Measurements from ENCODE around the gene IPO11. TPM values are rescaled to one million over a fixed set of nuclear protein-coding genes. Genes with fewer than 3 reads are reported as not detected.
"Not testable (repeated sequence)": the region's sequence is repeated elsewhere in the genome, so short reads cannot be mapped to it uniquely, and the experiment has no call there.

Gene IPO11
- total RNA-seq, 1 experiment from 2014 or later, result 38.4 TPM

DNA sequence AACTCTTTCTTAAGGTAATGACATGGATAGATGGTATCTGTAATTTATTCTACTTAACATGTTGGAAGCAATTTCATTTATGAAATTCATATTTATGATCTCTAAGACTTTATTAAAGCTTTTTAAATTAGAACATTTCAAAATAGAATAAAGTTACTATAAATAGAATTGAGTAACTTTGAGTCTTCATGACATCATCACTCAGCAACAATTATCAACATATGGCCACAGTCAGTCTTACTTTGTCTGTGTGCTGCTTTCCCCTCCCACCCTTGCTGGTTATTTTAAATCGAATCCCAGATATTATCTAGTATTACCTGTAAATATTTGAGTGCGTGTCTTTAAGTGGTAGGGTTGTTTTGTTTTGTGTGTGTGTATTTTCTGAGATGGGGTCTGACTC, 65.2 kb downstream of the IPO11 start:
- Histone ChIP-seq H3K9me3 (replicated peaks) (peaks cover 5% of the 10 kb centered on the region; the same call in 1 of the 2 replicates), H3K27ac (no peak overlapping the region; the same call in 1 of the 2 replicates), H3K36me3 (peaks cover 26% of the 10 kb centered on the region), H3K4me3 (no peak overlapping the region), H3K4me1 (peaks cover 4% of the 10 kb centered on the region; the same call in 1 of the 2 replicates), H3K27me3 (no peaks in the 10 kb centered on the region)
- DNase-seq, result no peak

DNA sequence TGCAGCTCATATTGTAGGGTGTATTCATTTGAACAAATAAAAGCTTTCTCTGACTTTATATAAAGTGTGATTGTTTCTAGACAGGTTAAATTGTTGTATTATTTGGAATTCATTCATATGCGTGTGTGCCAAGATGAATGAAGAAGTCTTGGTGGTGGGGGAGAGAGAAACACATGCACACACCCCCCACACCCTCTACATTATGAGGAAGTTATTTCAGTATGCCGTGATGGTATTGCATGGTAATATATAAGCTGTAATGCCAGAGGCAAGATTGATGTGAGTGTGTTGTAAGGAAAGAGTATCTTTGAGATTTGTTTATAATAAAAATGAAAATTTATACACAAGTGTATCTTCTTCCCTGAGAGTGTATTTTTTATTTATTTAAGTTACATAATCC, 71.0 kb downstream of the IPO11 start:
- DNase-seq, result no peak
- H3K27me3 ChIP-seq, result no peaks in the 10 kb centered on the region
- H3K27ac ChIP-seq, result no peak overlapping the region
- H3K4me1 ChIP-seq, result no peaks in the 10 kb centered on the region
- H3K4me3 ChIP-seq, result no peak overlapping the region
- peaks cover 22% of the 10 kb centered on the region for H3K36me3 ChIP-seq
- H3K9me3 ChIP-seq (replicated peaks), result peaks cover 5% of the 10 kb centered on the region; the same call in 1 of the 2 replicates

DNA sequence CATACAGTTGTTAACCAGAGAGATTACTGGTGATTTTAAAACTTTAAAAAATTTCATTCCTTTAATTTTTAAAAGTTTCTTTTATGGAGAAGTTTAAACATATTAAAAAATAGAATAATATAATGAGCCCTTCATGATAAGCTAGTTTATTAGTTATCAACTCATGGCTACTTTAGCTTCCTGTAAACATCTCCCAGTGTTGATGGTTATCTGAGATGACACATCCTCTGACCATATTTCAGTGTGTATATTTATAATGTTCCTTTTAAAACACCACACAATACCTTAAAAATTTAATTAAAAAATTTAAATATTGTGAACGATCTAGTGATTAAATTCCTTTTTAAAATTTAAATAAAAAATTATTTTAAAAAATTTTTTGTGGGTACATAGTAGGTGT, 74.1 kb downstream of the IPO11 start:
- Histone ChIP-seq H3K4me3 (no peak overlapping the region), H3K4me1 (no peaks in the 10 kb centered on the region), H3K27ac (no peak overlapping the region), H3K27me3 (no peaks in the 10 kb centered on the region), H3K9me3 (replicated peaks) (no peaks in the 10 kb centered on the region), H3K36me3 (peaks cover 37% of the 10 kb centered on the region)
- no peak for DNase-seq

DNA sequence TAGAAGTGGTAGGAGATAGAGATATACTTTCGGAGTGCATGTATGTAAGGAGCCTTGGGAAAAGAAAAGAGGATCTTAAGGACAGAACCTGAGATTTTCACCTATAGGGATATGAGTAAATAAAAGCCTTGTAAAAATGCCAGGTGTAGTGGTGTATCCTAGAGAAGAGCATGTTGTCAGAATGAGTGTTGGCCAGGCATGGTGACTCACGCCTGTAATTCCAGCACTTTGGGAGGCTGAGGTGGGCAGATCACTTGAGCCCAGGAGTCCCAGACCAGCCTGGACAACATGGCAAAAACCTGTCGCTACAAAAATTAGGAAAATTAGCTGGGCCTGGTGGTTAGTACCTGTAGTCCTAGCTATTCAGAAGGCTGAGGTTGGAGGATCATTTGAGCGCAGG, 76.0 kb downstream of the IPO11 start:
- H3K9me3 ChIP-seq (replicated peaks), result no peaks in the 10 kb centered on the region
- H3K27me3 ChIP-seq, result no peaks in the 10 kb centered on the region
- H3K4me3 ChIP-seq, result no peak overlapping the region
- no peak overlapping the region for H3K27ac ChIP-seq
- peaks cover 40% of the 10 kb centered on the region for H3K36me3 ChIP-seq
- no peak for DNase-seq
- no peaks in the 10 kb centered on the region; the same call in 1 of the 2 replicates for H3K4me1 ChIP-seq

DNA sequence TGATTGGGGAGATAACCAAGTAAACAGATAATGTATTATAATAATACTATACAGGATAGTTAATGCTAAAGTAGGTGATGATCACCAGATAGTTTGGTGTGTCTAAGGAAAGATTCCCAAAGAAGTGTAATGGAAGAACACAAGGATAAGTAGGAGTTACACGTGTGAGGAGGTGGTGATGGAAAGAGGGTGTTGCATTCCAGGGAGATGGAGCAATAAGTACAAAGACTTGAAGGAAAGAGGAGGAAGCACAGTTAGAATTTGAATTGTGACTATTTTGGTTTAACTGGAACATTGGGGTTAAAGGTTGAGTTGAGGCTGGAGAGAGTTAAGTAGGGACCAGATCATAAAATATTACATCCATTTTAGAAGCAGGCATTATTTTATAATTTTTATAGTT, 76.9 kb downstream of the IPO11 start:
- Histone ChIP-seq H3K4me3 (no peak overlapping the region), H3K27me3 (no peaks in the 10 kb centered on the region), H3K36me3 (peaks cover 38% of the 10 kb centered on the region), H3K27ac (no peak overlapping the region), H3K9me3 (replicated peaks) (no peaks in the 10 kb centered on the region), H3K4me1 (no peaks in the 10 kb centered on the region; the same call in none of the 2 replicates)
- DNase-seq, result no peak

DNA sequence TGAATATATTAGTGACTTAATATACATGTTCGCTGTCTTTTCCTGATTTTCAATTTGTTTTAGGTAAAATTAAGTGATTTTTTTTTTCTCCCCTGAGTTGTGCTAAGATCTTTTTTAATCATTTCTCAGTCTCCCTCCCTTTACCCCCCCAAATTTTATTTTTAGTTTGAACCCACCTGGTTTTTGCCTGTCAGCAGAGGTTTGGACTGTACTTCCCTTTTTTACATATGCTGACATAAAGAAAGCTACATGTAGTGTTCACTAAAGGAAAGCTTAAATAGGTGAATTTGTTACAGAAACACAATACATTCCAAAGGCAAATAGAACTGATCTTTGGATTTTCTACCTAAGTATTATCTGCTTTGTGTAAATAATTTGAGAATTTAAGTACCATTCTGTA, 82.2 kb downstream of the IPO11 start:
- Histone ChIP-seq H3K27ac (no peak overlapping the region), H3K36me3 (peaks cover 39% of the 10 kb centered on the region), H3K4me3 (no peak overlapping the region), H3K4me1 (no peaks in the 10 kb centered on the region; the same call in none of the 2 replicates), H3K9me3 (replicated peaks) (no peaks in the 10 kb centered on the region), H3K27me3 (no peaks in the 10 kb centered on the region)
- DNase-seq, result no peak

DNA sequence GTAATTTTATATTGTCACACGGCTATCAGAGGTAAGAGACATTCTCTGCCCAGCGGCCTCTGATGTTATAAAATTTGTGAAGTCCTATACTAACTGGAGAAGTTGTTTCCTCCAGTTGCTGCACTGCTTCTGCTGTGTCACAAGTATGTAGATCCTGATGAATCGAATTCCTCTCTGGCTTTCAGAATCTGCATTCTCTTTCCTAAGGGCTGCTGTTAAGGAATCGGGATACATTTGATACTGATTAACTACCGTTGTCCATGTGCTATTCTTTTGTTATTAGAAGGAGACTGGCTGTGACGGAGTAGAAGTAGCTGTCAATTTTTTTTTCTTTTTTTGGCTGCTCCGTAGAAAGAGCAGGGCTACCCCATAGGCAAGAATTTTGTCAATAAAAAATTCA, 84.3 kb downstream of the IPO11 start:
- H3K36me3 ChIP-seq, result peaks cover 28% of the 10 kb centered on the region
- H3K9me3 ChIP-seq (replicated peaks), result no peaks in the 10 kb centered on the region
- no peak for DNase-seq
- no peak overlapping the region for H3K4me3 ChIP-seq
- H3K27me3 ChIP-seq, result no peaks in the 10 kb centered on the region
- no peak overlapping the region for H3K27ac ChIP-seq
- H3K4me1 ChIP-seq, result no peaks in the 10 kb centered on the region; the same call in none of the 2 replicates

DNA sequence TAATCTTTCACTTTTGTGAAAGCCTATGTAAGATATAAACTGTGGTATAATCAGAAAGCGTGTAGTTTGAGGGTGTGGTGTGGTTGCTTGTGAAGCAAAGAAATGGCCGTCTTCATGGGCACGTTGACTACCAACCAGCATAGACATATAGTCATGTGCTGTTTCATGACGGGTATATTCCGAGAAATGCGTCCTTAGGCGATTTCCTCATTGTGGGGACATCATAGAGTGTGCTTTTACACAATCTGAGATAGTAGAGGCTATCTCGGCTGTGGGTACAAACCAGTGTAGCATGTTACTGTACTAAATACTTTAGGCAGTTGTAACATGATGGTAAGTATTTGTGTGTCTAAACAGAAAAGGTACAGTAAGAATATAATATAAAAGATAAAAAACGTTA, 86.4 kb downstream of the IPO11 start:
- Histone ChIP-seq H3K27ac (no peak overlapping the region), H3K36me3 (peaks cover 28% of the 10 kb centered on the region), H3K4me1 (no peaks in the 10 kb centered on the region; the same call in none of the 2 replicates), H3K4me3 (no peak overlapping the region), H3K9me3 (replicated peaks) (no peaks in the 10 kb centered on the region), H3K27me3 (no peaks in the 10 kb centered on the region)
- no peak for DNase-seq

DNA sequence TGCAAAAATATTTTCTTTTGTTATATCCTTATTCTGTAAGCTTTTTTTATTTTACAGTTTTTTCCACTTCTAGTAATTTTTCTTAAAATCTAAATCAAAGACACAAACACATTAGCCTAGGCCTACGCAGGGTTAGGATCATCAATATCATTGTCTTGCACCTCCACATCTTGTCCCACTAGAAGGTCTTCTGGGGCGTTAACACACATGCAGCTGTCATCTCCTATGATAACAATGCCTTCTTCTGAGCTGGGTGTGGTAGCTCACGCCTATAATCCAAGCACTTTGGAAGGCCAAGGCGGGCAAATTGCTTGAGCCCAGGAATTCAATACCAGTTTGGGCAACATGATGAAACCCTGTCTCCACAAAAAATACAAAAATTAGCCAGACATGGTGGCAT, 87.2 kb downstream of the IPO11 start:
- no peaks in the 10 kb centered on the region for H3K9me3 ChIP-seq (replicated peaks)
- DNase-seq, result no peak
- no peaks in the 10 kb centered on the region for H3K27me3 ChIP-seq
- H3K4me3 ChIP-seq, result no peak overlapping the region
- H3K27ac ChIP-seq, result no peak overlapping the region
- H3K4me1 ChIP-seq, result no peaks in the 10 kb centered on the region
- H3K36me3 ChIP-seq, result peaks cover 21% of the 10 kb centered on the region

DNA sequence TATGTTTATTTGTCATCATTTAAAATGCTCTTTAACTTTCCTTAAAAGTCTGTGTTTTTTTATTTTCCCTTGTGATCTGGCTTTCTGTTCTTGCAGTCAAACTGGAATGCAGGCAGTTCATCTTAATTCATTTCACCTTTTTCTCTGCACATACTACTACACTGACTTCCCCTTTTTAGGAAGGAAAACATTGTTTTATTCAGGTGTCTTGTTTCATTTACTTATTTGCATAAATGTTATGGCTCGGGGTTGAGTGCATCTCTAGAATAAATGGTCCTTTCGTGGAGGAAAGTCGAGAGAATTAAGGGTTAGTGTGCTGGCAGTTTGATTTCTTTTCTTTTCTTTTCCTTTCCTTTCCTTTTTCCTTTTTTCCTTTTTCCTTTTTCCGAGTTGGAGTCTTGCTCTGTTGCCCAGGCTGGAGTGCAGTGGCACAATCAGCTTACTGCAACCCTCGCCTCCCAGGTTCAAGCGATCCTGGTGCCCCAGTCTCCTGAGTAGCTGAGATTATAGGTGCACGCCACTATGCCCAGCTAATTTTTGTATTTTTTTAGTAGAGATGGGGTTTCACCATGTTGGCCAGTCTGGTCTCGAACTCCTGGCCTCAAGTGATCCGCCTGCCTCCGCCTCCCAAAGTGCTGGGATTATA, 90.0 kb downstream of the IPO11 start:
- H3K27me3 ChIP-seq, result no peaks in the 10 kb centered on the region
- H3K27ac ChIP-seq, result no peak overlapping the region
- no peaks in the 10 kb centered on the region for H3K9me3 ChIP-seq (replicated peaks)
- H3K4me3 ChIP-seq, result no peak overlapping the region
- no peak for DNase-seq
- H3K4me1 ChIP-seq, result peaks cover 18% of the 10 kb centered on the region
- peaks cover 15% of the 10 kb centered on the region for H3K36me3 ChIP-seq

DNA sequence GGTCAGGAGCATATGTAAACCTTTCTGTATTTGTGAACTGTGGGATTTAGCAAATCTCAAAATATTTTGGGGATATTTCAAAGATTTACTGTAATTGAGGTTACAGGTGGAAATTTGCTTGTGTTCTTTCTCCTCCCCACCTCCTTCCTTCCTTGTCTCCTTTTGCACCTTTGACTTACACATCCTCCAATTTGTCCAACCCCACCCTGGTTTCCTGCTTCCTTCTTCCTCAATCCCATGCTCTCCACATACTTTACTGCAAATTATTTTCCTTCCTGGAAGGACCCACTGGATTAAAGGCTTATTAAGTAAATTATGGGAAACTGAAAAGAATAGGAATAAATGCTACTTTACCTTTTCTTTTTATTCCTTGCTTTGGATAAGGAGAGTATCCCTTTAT, 91.6 kb downstream of the IPO11 start:
- H3K4me3 ChIP-seq, result no peak overlapping the region
- H3K27ac ChIP-seq, result no peak overlapping the region
- no peaks in the 10 kb centered on the region for H3K9me3 ChIP-seq (replicated peaks)
- H3K36me3 ChIP-seq, result peaks cover 21% of the 10 kb centered on the region
- H3K4me1 ChIP-seq, result peaks cover 18% of the 10 kb centered on the region
- H3K27me3 ChIP-seq, result no peaks in the 10 kb centered on the region
- DNase-seq, result no peak

DNA sequence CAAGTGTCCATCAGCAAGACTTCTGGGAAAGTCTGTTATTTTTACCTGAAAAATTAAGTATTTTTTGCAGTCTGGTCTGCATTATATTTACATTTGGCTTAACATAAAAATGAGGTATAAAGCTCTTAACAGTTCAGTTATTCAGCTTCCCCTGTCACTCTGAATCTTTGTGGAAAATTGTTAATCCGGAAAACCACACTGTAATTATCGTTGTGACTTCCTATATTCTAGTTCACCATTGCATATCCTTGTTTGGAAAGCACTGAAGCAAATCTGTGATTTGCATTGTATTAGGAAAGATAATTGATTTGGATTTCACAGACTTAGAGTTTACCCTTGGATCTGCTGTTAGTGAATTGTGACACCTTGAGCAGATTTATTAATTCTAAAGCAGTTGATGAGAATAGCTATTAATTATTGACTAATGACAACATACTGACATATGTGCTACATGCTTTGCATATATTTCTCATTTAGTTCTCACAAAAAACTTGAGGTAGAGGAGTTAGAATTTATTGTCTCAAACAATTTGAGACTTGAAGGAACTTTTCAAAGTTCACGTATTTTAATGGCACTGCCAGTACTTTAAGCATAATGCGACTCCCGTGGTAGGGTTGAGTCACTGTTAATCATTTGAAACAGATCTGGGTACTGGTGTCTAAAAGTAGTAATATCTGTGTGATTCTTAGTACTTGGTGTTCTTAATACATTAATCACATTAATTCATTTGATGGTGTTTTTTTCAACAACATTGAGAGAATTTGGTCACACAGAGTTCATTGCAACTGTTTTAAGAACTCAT, 94.3 kb downstream of the IPO11 start:
- no peak overlapping the region for H3K4me3 ChIP-seq
- peak overlapping the region; percentile 81 for H3K27ac ChIP-seq
- peaks cover 27% of the 10 kb centered on the region for H3K36me3 ChIP-seq
- H3K9me3 ChIP-seq (replicated peaks), result no peaks in the 10 kb centered on the region
- H3K27me3 ChIP-seq, result no peaks in the 10 kb centered on the region
- DNase-seq, result peak; percentile 17 to 88
- peaks cover 18% of the 10 kb centered on the region for H3K4me1 ChIP-seq

DNA sequence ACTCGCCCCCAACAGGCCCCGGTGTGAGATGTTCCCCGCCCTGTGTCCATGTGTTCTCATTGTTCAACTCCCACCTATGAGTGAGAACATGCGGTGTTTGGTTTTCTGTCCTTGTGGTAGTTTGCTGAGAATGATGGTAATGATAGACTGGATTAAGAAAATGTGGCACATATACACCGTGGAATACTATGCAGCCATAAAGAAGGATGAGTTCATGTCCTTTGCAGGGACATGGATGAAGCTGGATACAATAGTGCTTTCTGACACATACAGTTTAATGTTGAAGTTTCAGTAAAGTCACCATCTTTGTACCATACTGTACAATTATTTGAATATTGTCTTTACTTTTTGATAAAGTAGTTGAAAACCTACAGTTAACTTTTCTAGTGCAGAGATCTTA, 96.2 kb downstream of the IPO11 start:
- not testable (repeated sequence) for H3K27ac ChIP-seq; H3K4me3 ChIP-seq; H3K27me3 ChIP-seq; H3K9me3 ChIP-seq (replicated peaks); DNase-seq
- Histone ChIP-seq H3K36me3 (peaks cover 24% of the 10 kb centered on the region), H3K4me1 (peaks cover 18% of the 10 kb centered on the region)

DNA sequence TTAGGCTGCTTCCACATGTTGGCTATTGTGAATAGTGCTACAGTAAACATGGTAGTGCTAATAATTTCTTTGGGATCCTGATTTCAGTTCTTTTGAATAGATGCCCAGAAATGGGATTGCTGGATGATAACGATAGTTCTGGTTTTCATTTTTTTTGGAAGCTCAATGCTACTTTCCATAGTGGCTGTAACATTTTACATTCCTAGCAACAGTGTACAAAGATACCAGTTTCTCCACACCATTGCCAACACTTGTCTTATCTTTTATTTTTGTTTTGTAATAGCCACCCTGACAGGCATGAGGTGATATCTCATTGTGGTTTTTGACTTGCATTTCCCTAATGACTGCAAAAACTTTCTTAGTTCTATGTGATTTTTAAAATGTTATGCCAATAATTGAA, 97.2 kb downstream of the IPO11 start:
- peaks cover 25% of the 10 kb centered on the region for H3K36me3 ChIP-seq
- no peaks in the 10 kb centered on the region for H3K9me3 ChIP-seq (replicated peaks)
- peaks cover 18% of the 10 kb centered on the region for H3K4me1 ChIP-seq
- DNase-seq, result no peak
- H3K27me3 ChIP-seq, result no peaks in the 10 kb centered on the region
- H3K27ac ChIP-seq, result no peak overlapping the region
- no peak overlapping the region for H3K4me3 ChIP-seq

DNA sequence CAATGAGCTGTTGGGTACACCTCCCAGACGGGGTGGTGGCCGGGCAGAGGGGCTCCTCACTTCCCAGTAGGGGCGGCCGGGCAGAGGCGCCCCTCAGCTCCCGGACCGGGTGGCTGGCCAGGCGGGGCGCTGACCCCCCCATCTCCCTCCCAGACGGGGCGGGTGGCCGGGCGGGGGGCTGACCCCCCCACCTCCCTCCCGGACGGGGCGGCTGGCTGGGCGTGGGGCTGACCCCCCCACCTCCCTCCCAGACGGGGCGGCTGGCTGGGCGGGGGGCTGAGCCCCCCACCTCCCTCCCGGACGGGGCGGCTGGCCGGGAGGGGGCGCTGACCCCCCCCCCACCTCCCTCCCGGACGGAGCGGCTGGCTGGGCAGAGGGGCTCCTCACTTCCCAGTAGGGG, 100.5 kb downstream of the IPO11 start:
- DNase-seq; H3K27ac ChIP-seq; H3K9me3 ChIP-seq (replicated peaks); H3K27me3 ChIP-seq; H3K4me3 ChIP-seq; H3K4me1 ChIP-seq: not testable (repeated sequence)
- H3K36me3 ChIP-seq, result peaks cover 37% of the 10 kb centered on the region
